CD4-positive, alpha-beta T cell treated with Interleukin-1 beta for 1 hour (primary cell): ENCODE data around the gene HMOX1.

Experiments used
- DNase-seq, 2 donors: peaks; one replicate each; pipeline ENCODE4 v3.0.0-alpha.2; 2020 to 2022

The HMOX1 gene

DNA sequence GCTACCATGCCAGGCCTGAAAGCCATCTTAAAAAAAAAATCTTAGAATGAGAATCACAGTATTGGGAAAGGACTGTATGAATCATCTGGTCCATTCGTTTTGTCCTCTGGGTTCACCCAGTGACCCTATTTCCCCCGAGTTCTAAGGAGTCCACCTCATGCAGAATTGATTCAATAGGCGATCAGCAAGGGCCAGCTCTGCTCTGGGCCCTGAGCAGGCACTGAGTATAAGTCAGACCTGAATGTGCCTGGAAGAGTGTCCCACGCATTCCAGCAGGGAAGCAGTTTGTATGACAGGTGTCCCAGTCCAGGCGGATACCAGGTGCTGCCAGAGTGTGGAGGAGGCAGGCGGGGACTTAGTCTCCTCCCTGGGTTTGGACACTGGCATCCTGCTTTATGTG lies 883 bp upstream of the HMOX1 start:
- no peak for DNase-seq

DNA sequence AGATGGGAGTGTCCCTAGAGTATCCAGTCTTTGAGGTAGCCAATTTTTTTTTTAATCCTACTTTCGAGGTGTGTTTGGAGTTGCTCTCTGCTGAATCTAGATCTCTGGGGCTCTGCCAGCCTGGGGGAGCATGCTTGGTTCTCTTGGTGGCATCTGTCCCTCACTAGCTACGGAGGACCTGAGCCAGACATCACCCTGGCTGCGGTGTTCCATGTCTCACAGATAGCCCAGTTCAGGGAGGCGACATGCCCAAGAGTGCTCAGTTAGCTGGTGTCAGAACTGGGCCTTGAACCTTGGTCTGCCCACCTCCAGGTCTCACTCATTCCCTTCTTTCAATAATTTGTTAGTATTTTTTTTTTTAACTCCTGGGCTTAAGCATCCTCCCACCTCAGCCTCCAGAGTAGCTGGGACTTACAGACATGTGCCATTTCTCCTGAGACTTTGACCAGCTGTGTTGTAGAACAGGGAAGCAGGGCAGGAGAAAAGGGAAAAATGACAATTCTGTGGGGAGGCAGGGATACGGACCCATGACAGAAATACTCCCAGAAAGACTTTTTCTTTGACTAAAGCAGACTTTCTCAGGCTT lies 621 bp downstream of the HMOX1 start:
- no peak for DNase-seq

DNA sequence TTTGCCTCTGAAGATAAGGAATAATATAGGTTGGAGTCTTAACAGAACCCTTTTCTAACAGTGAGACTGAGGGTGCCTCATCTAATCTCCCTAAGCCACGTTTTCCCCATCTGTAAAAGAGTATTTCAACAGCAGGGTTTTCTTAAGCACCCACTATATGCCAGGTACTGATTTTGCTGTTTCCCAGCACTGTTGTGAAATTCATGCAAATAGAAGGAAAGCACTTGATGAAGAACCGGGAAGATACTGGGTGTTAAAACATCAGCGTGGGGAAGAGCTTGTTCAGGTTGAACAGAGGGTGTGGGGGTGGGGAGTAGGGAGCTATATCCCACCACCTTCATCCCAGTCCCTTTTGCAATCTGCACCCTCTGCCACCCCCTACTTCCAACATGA lies 2.8 kb downstream of the HMOX1 start:
- no peak for DNase-seq

DNA sequence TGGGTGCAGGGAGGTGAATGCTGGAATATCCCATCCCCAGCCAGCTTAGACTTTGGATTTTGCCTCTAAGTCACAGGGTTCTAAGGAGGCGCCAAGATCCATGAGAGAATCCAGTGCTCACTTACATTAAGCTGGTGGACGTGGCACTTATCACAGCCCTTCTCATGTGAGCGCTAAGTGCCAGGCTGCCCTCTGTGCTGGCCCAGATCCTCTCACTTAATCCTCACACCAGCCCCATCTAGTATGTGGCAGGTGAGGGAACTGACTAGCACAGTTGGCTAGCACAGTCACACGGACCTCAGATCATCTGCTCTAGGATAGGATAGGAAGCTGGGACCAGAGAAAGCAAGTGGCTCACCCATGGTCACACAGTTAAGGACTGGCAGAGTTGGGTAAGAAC lies 3.6 kb downstream of the HMOX1 start:
- no peak for DNase-seq

DNA sequence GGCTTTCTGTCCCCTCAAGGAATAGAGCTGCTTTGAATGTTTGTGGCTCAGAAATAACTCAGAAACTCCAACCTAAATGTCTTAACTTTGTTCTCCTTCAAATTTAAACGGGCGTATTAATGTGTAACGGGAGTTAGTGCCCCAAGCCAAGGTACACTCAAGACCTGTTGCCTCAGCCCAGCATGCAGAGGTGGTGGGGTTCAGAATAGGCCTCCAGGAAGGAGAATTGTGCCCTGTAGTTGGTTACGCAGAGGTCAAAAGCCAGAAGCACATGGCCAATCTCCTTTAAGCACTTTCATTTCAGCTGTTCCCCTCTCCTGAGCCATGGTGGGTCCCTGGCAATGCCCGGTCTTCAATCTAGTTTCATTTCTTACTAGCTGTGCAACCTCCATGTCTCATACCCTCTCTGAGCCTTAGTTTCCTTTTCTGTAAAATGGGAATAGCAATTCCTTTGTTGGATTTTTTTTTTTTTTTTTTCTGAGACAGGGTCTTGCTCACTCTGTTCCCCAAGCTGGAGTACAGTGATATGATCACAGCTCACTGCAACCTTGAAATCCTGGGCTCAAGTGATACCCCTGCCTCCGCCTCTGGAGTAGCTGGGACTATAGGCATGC lies 4.2 kb downstream of the HMOX1 start:
- DNase-seq, result no peak

DNA sequence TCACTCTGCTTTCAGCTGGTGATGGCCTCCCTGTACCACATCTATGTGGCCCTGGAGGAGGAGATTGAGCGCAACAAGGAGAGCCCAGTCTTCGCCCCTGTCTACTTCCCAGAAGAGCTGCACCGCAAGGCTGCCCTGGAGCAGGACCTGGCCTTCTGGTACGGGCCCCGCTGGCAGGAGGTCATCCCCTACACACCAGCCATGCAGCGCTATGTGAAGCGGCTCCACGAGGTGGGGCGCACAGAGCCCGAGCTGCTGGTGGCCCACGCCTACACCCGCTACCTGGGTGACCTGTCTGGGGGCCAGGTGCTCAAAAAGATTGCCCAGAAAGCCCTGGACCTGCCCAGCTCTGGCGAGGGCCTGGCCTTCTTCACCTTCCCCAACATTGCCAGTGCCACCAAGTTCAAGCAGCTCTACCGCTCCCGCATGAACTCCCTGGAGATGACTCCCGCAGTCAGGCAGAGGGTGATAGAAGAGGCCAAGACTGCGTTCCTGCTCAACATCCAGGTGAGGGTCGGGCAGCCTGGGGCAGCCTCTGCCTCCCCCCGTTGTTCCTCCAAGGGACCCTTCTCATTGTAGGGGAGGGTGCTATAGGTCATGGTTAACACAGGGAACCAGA lies 5.9 kb downstream of the HMOX1 start:
- no peak for DNase-seq

DNA sequence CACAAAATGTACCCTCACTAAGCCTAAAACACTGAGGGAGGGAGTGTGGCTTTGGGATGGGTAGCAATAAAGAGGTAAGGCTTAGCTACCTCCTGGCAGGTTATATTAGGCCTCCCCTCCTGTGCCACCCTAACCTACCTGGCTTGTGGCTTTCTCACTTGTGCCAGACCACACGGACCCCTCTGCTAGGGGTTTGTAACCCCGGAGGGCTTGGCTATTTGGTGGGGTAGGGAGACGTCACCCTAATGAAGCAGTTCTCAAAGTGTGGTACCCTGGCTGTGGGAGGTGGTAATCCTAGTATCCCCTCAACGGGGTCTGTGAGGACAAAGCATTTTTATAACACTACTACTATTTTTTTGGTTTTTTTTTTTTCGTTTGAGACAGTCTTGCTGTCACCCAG lies 10.0 kb downstream of the HMOX1 start:
- no peak for DNase-seq

DNA sequence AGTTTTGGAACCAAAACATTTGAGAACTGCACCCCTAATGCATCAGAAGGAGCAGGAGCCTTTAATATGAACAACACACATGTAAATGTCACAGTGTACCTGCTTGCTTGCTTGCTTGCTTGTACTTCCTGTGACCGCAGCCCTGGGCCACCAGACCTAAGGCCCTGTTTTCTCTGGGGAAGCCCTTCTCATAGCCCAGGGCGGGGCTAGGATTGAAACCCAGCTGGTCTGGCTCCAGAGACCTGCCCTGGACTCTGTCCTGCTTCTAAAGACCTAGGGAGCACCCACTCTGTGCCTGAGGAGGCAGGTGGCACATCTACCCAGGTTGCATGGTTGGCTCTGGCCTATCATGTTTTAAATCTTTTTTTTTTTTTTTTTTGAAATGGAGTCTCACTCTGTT lies 11.5 kb downstream of the HMOX1 start:
- DNase-seq, result no peak

DNA sequence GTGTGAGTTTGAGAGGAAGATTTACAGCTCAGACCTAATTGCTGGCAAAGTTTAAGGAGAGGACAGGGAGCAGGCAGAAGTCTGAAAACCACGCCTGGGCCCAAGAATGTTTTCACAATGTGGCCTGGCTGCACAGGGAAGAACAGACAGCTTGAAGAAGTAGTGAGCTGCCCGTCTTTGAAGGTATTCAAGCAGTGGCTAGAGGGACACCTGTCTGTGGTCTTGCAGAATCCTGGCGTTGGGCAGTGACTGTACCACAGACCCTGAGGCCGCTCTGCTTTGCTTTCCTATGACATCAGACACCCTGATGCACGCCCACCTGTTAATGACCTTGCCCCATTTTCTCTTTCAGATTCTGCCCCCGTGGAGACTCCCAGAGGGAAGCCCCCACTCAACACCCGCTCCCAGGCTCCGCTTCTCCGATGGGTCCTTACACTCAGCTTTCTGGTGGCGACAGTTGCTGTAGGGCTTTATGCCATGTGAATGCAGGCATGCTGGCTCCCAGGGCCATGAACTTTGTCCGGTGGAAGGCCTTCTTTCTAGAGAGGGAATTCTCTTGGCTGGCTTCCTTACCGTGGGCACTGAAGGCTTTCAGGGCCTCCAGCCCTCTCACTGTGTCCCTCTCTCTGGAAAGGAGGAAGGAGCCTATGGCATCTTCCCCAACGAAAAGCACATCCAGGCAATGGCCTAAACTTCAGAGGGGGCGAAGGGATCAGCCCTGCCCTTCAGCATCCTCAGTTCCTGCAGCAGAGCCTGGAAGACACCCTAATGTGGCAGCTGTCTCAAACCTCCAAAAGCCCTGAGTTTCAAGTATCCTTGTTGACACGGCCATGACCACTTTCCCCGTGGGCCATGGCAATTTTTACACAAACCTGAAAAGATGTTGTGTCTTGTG lies 12.5 kb downstream of the HMOX1 start:
- DNase-seq, result no peak

DNA sequence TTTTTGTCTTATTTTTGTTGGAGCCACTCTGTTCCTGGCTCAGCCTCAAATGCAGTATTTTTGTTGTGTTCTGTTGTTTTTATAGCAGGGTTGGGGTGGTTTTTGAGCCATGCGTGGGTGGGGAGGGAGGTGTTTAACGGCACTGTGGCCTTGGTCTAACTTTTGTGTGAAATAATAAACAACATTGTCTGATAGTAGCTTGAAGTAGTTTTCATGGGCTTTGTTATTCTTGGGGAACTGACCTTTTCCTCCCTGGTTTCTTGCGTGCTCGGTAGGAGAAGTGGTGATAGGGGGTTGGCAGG lies 13.1 kb downstream of the HMOX1 start:
- no peak for DNase-seq

DNA sequence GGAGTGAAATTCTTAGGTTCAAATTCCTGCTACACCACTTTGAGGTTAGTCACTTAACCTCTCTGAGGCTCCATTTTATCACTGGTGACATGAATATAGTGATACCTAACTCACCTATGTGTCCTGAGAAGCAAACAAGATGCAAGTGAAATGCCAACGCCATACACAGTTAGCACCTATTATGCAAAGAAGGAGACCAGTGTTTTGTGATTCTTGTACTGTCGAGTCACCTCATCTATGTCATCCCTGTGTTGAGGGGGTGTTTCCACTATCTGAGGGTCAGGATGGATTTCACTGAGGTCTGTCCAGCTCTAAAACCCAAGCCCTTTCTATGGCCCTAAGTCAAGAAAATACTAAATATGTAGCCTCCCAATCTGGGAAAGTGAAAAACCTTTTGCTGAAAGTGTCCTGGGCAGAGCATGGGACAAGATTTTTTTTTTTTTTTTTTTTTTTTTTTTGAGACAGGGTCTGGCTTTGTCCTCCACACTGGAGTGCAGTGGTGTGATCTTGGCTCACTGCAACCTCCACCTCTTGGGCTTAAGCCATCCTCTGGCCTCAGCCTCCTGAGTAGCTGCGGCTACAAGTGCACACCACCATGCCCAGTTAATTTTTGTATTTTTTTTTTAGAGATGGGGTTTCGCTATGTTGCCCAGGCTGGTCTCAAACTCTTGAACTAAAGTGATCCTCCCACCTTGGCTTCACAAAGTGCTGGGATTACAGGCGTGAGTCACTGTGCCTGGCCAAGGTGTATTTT lies 14.1 kb downstream of the HMOX1 start:
- DNase-seq, result no peak

DNA sequence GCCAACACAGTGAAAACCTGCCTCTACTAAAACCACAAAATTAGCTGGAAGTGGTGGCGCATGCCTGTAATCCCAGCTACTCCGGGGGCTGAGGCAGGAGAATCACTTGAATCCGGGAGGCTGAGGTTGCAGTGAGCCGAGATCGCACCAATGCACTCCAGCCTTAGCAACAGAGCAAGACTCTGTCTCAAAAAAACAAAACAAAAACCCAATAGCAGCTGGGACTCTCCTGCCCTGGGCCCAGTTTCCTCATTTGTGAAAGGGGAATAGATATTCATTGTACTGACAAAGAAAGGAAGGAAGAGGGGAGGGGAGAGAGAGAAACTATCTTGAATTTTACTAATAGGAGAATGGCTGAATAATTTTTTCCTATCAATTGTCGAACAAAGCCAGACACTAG lies 15.7 kb downstream of the HMOX1 start:
- peak in 1 of 2 donors; percentile 52 for DNase-seq

DNA sequence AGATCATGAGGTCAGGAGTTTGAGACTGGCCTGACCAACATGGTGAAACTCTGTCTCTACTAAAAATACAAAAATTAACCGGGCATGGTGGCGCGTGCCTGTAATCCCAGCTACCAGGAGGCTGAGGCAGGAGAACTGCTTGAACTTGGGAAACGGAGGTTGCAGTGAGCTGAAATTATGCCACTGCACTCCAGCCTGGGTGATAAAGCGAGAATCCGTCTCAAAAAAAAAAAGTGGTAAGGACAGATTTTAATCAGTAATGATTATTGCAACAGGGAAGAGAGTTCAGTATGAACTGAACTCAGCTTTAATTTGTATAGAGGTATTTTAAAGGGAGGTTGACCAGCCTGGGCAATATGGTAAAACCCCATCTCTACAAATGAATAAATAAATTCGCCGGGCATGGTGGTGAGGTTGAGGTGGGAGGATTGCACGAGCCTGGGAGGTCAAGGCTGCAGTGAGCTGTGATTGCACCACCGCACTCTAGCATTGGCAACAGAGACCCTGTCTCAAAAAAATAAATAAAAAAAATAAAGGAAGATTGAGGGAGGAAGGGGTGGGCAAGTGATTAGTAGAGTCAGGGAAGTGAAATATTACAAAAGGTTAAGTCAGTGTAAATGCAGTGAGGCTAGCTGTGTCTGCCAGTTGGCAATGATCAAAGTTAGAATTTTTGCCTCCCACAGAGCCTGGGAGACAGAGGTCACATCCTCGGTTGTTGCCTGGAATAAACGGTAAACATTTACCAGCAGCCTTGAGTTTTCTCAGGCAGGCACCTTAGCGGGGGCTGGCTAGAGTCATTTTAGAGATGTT lies 16.4 kb downstream of the HMOX1 start:
- DNase-seq, result no peak

DNA sequence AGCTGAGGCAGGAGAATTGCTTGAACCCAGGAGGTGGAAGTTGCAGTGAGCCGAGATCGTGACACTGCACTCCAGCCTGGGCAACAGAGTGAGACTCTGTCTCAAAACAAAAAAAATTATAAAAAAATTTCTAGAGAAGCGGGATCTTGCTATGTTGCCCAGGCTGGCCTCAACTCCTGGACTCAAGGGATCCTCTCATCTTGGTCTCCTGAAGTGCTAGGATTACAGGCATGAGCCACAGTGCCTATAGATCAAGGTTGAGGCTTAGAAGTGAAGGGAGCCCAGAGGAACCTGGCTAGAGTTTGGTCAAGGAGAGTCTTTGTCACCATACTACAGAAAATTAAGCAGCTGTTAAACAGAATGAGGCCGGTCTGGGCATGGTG lies 17.7 kb downstream of the HMOX1 start:
- DNase-seq, result no peak

DNA sequence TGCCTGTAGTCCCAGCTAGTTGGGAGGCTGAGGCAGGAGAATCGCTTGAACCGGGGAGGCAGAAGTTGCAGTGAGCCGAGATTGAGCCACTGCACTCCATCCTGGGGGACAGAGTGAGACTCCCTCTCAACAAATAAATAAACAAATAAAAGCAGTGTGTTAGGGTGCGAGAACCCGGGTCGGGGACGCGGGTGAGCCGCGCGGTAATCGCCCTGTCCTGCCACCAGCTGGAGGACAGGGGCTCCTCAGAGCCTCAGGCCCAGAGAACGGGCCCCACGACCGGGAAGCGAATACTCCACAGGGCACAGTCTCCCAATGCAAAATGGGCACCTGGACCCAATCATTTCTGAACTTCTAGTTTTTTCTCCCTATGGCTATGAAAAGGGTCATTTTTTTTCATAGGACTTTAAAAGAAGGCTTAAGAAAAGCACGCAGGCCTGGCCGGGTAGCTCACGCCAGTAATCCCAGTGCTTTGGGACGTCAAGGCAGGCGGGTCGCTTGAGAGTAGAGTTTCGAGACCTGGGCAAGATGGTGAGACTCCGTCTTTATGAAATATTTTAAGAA lies 18.3 kb downstream of the HMOX1 start:
- no peak for DNase-seq

DNA sequence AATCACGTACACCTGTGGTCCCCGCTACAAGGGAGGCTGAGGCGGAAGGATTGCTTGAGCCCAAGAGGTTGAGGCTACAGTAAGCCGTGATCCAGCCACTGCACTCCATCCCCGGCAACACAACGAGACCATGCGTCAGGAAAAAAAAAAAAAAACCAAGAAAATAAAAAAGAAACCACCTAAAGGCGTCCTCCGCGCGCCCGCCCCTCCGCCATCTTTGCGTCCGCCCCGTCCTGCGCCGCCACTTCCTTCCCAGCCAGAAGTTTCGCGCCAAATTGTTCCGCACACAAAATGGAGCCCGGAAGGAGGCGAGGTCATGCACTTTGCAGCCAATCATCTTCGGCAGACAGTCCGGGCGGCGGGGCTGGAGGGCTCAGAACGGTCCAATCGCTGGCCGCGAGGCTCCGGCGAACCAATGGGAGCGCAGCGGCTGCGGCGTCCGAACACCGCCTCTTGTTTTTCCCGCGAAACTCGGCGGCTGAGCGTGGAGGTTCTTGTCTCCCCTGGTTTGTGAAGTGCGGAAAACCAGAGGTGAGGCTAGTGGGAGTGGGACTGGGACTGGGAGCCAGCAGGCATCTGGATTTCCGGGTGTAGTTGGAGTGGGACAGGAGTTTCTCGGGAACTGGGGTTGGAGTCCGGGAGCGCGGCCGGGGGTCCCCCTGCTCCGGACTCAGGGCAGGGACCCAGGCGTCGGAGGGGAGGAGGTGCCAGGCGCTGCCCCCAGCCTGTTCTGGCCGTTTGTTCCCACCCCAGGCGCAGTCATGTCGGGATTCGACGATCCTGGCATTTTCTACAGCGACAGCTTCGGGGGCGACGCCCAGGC lies 19.0 kb downstream of the HMOX1 start, which contains the start of gene MCM5:
TSS of gene MCM5 (plus strand) at position 463 of the 823 bp plus-strand sequence. CDS start at position 762, 299 bp downstream.
- DNase-seq, result peak; percentile 97 to 98

DNA sequence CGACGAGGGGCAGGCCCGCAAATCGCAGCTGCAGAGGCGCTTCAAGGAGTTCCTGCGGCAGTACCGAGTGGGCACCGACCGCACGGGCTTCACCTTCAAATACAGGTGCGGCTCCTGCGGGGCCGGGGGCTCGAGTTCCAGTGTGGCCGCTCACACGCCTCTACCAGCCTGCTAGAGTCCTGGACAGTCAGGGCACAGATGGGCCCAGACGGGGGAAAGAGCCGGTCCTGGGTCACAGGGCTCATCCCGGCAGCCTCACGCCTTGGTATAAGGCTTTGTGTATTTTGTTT lies 19.6 kb downstream of the HMOX1 start:
- no peak for DNase-seq

DNA sequence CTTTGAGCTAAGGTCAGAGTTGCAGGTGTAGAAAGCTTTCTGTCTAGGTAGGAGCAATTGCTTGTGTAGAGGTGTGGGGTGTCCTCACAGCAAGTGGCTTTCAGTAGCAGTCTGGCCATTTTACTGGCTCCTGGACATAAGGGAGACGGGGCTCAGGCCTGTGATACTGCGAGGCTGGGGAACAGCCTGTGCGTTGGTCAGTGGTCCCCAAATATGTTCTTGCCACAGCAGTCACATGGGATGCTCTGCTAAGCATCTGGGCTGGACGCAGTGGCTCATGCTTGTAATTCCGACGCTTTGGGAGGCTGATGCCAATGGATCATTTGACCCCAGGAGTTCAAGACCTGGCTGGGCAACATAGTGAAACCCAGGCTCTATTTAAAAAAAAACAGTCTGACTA lies 21.0 kb downstream of the HMOX1 start:
- DNase-seq, result no peak

DNA sequence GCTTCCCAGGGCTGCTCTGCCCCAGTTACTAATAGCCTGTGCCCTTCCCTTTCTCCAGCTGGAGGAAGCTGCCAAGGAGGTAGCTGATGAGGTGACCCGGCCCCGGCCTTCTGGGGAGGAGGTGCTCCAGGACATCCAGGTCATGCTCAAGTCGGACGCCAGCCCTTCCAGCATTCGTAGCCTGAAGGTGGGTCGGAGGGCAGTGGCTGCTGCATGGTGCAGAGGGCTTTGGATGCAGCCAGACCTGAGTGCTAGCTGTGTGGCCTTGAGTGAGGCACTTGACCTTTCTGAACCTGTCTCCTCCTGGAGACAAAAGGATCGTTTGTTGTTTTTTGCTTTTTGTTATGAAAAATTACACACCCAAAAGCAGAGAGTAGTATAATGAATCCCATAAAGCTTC lies 22.5 kb downstream of the HMOX1 start:
- DNase-seq, result no peak

DNA sequence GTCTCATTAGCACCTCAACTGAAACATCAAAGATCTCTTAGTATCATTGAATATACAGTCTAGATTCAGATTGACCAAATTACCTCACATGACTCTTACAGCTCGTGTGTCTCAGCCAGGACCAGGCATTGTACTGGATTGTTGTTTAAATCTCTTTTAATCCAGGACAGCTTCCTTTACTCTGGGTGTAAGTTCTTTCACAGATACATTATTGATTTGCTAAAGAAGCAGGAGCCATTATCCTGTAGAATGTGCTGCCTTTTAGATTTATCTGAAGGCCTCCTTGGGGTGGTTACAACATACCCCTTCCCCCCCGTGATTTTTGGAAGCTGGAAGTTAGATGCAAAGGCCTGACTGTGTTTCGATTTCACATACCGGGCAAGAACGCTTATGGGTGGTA lies 23.3 kb downstream of the HMOX1 start:
- DNase-seq, result no peak

DNA sequence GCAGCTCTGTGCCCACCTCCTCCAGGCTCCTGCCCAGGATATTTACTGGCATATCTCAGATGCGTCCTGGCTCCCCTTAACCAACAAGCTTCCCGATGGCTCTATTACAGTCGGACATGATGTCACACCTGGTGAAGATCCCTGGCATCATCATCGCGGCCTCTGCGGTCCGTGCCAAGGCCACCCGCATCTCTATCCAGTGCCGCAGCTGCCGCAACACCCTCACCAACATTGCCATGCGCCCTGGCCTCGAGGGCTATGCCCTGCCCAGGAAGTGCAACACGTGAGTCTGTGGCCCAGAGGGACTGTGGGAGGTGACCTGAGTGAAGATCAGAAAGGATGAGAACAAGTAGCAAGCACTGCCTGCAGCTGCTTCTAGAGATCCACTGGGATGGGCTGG lies 25.5 kb downstream of the HMOX1 start:
- no peak for DNase-seq
